Activated gamma-delta T cell (primary cell): Measurements from ENCODE around the gene BAHCC1.

Experiments used
- DNase-seq: peaks from one replicate; lab custom pipeline; 2025; lab: John Stamatoyannopoulos, UW

The BAHCC1 gene

GRCh38 chr17:81398176-81398831 is 3.0 kb downstream of the BAHCC1 start:
- no peak for DNase-seq

DNA sequence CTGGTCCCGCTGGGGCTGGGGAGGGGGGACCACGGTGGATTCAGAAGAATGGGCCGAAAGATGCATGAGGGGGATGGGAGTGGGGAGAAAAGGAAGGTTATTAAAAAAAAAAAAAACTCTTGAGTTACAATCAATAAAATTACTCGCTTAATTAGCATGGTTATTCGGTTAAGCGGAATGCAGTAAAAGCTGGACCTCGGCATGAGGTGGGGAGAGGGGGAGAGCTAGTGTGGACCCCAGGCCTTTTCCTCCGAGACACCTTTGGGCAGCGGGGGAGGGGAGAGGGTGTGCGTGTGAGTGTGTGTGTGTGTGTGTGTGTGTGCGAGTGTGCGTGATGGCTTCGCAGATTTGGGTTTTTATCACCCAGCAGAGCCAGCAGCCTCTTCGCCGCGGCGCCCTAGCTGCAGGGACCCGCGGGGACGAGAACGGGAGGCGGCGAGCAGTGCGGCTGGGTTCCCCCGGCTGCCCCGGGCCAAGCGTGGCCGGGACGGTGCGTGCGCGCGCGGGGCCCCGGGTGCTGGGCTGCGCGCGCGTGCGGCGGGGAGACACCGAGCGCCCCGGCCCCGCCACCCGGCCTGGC is 3.7 kb downstream of the BAHCC1 start:
- no peak for DNase-seq

- no peak for DNase-seq
Observed at GRCh38 chr17:81399481-81400153, 4.4 kb downstream of the BAHCC1 start.

DNA sequence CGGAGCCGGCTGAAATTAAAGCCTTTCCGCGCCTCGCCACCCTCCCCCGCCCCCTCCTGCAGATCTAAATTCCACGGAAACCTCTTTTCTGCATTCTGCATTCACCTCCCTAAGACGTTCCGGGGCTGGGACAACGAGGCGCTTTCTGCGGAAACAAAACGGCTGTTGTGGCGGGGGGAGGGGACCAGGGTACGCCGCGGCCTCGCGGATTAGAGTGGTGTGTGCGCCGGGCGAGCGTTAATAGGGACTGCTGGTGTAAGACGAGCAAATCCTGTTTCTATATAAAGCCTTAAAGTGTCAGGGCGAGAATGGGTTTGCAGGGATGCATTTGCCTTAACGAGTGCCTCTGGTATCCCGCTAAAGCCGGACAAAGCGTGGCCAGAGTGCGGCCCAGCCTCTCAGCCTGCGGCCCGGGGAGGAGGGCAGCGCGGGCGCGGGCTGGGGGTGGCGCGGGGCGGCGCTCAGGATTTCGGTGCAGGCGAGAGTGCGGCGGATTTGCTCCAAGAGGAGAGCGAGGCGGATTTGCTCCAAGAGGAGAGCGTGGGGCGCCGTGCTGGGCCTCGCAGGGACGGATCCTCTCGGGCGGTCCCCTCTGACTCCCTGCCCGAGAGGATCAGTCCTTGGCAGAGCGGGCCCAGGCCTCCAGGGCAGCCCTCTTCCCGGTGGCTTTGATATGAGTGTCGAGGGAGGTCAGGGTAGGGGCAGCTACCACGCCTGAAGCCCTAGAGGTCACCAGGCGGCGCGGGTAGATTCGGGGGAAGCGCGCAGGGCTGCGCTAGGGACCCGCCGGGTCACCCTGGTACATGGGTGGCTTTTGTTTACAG is 5.1 kb downstream of the BAHCC1 start:
- DNase-seq, result no peak

GRCh38 chr17:81400996-81401722 is 5.9 kb downstream of the BAHCC1 start:
- DNase-seq, result no peak

GRCh38 chr17:81401723-81402529 is 6.7 kb downstream of the BAHCC1 start:
- DNase-seq, result no peak

GRCh38 chr17:81402530-81402941 is 7.3 kb downstream of the BAHCC1 start:
- DNase-seq, result no peak

DNA sequence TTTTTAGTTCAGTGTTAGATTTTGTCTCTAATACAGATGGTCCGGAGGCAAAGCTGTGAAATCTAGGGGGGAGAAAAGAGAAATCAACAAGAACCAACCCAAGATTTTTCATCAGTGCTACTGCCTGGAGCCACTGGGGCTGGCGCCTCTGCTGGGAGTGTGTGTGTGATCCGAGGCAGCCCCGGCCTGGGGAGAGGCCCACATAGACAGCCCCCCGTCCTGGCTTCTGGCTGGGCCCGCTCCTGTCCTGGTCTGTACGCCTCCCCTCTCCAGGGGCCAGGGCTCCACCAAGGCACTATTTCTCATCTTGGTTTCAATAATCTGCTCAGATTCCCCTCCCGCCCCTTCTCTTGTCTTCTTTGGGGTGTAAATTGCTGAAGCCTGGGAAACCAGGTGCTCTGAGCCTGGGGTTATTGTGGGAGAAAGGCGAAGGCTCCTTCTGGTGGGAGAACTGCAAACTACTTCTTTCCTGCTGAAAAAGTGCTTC is 7.8 kb downstream of the BAHCC1 start:
- DNase-seq, result no peak

- DNase-seq, result no peak
Observed at GRCh38 chr17:81403671-81404534, 8.6 kb downstream of the BAHCC1 start.

- DNase-seq, result no peak
Observed at GRCh38 chr17:81404558-81405165, 9.4 kb downstream of the BAHCC1 start.

DNA sequence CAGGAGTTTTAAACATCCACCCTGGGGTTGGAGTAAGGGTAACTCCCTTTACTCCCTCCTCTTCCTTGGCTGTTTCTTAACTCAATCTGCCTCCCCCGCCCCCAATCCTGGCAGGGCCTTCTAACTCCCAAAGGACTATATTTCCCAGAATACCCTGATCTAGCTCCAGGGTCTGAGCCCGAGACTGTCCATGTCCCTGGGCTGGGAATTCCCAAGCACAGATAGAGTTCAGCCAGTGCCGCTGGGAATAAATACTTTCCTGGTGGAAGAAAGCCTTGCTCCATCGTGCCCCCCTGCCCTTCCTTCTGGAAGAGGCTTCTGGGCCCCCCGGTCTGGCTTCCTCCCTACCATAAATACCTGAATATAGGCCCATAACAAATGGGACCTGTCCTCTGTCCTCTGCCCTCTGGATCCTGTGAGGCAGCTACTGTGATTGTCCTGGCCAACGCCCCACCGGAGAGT is 10.2 kb downstream of the BAHCC1 start:
- no peak for DNase-seq

- DNase-seq, result no peak
Observed at GRCh38 chr17:81406117-81406953, 11.1 kb downstream of the BAHCC1 start.

DNA sequence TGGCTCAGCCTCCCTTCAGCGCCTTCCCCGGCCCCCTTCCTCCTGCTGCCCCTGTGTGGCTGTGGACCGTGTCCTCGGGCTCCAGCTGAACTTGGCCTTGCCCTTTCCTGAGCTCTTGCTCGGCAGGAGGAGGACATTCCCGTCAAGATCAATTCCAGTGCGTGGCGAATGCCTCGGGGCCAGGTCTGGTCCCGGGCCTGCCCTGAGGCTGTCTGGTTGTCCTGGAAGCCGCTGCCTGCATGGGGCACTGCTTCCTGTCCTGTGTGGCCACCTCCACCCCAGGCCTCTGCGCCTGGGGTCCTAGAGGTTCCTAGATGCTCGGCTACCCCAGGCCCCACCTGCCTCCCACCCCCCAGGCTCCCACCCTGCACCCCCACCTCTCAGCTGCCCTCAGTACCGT is 12.8 kb downstream of the BAHCC1 start:
- DNase-seq, result no peak

DNA sequence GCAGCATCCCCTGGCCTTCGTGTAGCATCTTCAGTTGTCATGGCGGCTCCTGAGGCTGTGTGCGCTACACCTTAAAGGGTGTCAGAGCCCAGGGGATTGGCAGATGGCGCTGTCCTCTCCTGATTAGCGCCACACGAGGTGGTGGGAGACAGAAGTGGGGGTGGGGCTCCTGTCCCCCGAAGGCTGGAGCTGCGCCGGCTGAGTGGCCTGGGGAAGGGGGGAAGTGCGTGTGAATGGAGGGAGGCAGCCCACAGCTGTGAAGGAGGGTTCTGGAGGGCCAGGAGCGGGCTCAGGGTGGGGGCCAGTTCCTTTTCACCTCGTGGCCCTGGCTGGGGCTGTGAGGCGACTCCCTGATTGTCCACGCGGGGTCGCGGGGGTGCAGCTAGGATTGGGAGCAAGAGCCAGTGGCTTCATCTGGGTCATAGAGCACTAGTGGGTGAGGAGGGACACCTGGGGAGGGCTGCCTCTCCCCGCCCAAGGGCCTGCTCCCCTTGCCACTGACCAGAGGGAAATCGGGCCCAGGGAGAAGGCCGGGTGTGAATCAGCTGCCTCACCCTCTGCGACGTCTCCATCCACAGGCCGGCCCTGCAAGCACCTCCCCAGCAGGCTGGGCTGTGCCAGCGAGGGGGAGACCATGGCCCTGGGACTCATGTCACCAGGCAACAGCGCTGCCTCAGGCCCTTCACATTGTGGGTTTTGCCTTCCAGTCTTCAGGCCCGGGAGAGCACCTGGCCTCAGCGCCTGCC is 14.1 kb downstream of the BAHCC1 start:
- DNase-seq, result no peak

GRCh38 chr17:81410852-81411251 is 15.6 kb downstream of the BAHCC1 start:
- no peak for DNase-seq

DNA sequence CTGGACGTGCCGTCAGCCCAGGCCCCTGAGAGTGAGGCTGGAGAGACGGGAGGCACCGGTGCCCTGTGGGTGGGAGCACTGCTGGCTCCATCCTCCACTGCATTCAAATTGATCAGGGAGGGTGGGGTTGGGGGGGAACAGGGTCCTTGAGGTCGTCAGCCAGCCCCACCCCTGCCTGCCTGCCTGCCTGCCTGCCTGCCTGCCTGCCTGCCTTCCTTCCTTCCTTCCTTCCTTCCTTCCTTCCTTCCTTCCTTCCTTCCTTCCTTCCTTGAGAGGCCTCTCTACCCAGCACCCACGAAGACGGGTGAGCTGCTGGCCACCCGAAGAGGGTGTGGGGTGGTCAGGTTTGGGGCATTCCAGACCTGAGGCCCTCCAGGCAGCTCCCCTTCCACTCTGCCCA is 16.0 kb downstream of the BAHCC1 start:
- no peak for DNase-seq

GRCh38 chr17:81412490-81413093 is 17.3 kb downstream of the BAHCC1 start:
- DNase-seq, result peak; percentile 44
